ENCODE results near the gene RUVBL2.

GRCh38 chr19:48999481-49000325 is 6.0 kb downstream of the RUVBL2 start:
- TF ChIP-seq POLR2A (IDR thresholded peaks at IDR 0.05) (no peak), CTCF (IDR thresholded peaks at IDR 0.05 in 8 of 11, conservative IDR thresholded peaks at IDR 0.05 in 3 of 11) (peak; percentile 31 to 76 (median 52)), POLR2AphosphoS5 (IDR thresholded peaks at IDR 0.05) (no peak)
